Thyroid gland (tissue), 4 donors: Measurements from ENCODE around the gene CELF4. TPM values are rescaled to one million over a fixed set of nuclear protein-coding genes. Genes with fewer than 3 reads are reported as not detected.

Source experiments
- DNase-seq, 2 donors: peaks; one replicate each; pipeline ENCODE4 v3.0.0-alpha.2; 2019
- H3K27ac ChIP-seq, 3 donors: fragments of 200-600 bp; sonication (generic); 1 replicate in 2 of 3; 2 replicates in 1 of 3; pipeline ENCODE4 v1.5.1; 2016 to 2019; ENCODE audit warnings: mild to moderate bottlenecking in 1 of 3, moderate library complexity in 1 of 3
- H3K27me3 ChIP-seq: fragments of 200-600 bp; sonication (generic); one replicate; pipeline ENCODE4 v1.5.1; 2019
- H3K36me3 ChIP-seq, 2 donors: fragments of 200-600 bp; sonication (generic); one replicate each; pipeline ENCODE4 v1.5.1; 2016 to 2019
- H3K4me1 ChIP-seq, 2 donors: fragments of 200-600 bp; sonication (generic); one replicate each; pipeline ENCODE4 v1.5.1; 2017 to 2019
- H3K4me3 ChIP-seq, 3 donors: fragments of 200-600 bp; sonication (generic); replicated peaks in 1 of 3; 1 replicate in 2 of 3; 2 replicates in 1 of 3; pipeline ENCODE4 v1.5.1; 2016; ENCODE audit warnings: mild to moderate bottlenecking in 1 of 3
- H3K9me3 ChIP-seq: fragments of 200-600 bp; sonication (generic); one replicate; pipeline ENCODE4 v1.5.1; 2017
- CTCF ChIP-seq, 6 experiments: fragments of 200-600 bp in 3 of 6; fragments of 450-650 bp in 3 of 6; sonication (generic) in 3 of 6; IDR thresholded peaks; one replicate each; pipeline ENCODE4 v1.5.1; 2016 to 2019; ENCODE audit warnings: antibody characterized with exemption in 6 of 6, mild to moderate bottlenecking in 2 of 6, inconsistent platforms in 1 of 6, moderate library complexity in 1 of 6
- POLR2A ChIP-seq, 2 donors: fragments of 450-650 bp; IDR thresholded peaks; one replicate each; pipeline ENCODE4 v1.6.1; 2017; ENCODE audit warnings: antibody characterized with exemption in 2 of 2, mild to moderate bottlenecking in 2 of 2, moderate library complexity in 1 of 2
- WGBS, 2 donors: methylation state at CpG; one replicate each; pipeline ENCODE4 v1.1.5; 2017; 5-methylcytosine and 5-hydroxymethylcytosine counted together
- intact Hi-C: fragments of 100-400 bp; cut with DNase I; formaldehyde crosslinking; loops from one replicate; pipeline ENCODE4 v1.15.1; 2023
- total RNA-seq, 4 donors: library from RNA; depleted of rRNA; stranded (reverse); fragments of >200 nt; gene quantifications; one replicate each; pipeline ENCODE4 v1.2.3, GENCODE V29; 2016

CELF4 gene
- total RNA-seq, 4 donors from 2014 or later, result 4.3 TPM; not detected in 3

- no peak overlapping the region for H3K27ac ChIP-seq
- TF ChIP-seq CTCF (IDR thresholded peaks at IDR 0.05) (no peak), POLR2A (IDR thresholded peaks at IDR 0.05) (no peak)
- WGBS, 2 donors, result 78 to 80% methylated on average over 4 of the region's 4 CpGs
- H3K9me3 ChIP-seq, result no peaks in the 10 kb centered on the region
- H3K36me3 ChIP-seq, result no peaks in the 10 kb centered on the region
- H3K4me1 ChIP-seq, result no peaks in the 10 kb centered on the region
- no peaks in the 10 kb centered on the region for H3K27me3 ChIP-seq
- intact Hi-C loops, result no loop called here
- no peak overlapping the region for H3K4me3 ChIP-seq
- no peak for DNase-seq
Observed at GRCh38 chr18:37539236-37539635, 26.4 kb downstream of the CELF4 start.

- Histone ChIP-seq H3K4me3 (no peak overlapping the region), H3K27ac (no peak overlapping the region), H3K36me3 (no peaks in the 10 kb centered on the region), H3K4me1 (no peaks in the 10 kb centered on the region), H3K27me3 (no peaks in the 10 kb centered on the region), H3K9me3 (no peaks in the 10 kb centered on the region)
- DNase-seq, result no peak
- TF ChIP-seq CTCF (IDR thresholded peaks at IDR 0.05) (no peak), POLR2A (IDR thresholded peaks at IDR 0.05) (no peak)
- WGBS, 2 donors, result 20 to 21% methylated on average over 17 of the region's 17 CpGs
- intact Hi-C loops, result no loop called here
Observed at GRCh38 chr18:37538526-37539205, 26.9 kb downstream of the CELF4 start.

GRCh38 chr18:37537868-37538525 lies 27.6 kb downstream of the CELF4 start:
- DNase-seq, result peak; percentile 75 to 80
- no peaks in the 10 kb centered on the region for H3K27me3 ChIP-seq
- intact Hi-C loops, result no loop called here
- H3K9me3 ChIP-seq, result no peaks in the 10 kb centered on the region
- no peak overlapping the region for H3K4me3 ChIP-seq
- H3K36me3 ChIP-seq, result no peaks in the 10 kb centered on the region
- H3K27ac ChIP-seq, result no peak overlapping the region
- TF ChIP-seq CTCF (IDR thresholded peaks at IDR 0.05) (peak; percentile 61 to 86 (median 74)), POLR2A (IDR thresholded peaks at IDR 0.05) (no peak)
- 26 to 36% methylated on average over 9 to 14 of the region's 23 CpGs for WGBS, 2 donors
- H3K4me1 ChIP-seq, result no peaks in the 10 kb centered on the region

- TF ChIP-seq POLR2A (IDR thresholded peaks at IDR 0.05) (no peak), CTCF (IDR thresholded peaks at IDR 0.05) (no peak)
- no peaks in the 10 kb centered on the region for H3K9me3 ChIP-seq
- no peaks in the 10 kb centered on the region for H3K36me3 ChIP-seq
- no peak for DNase-seq
- no peaks in the 10 kb centered on the region for H3K4me1 ChIP-seq
- no peak overlapping the region for H3K27ac ChIP-seq
- no peak overlapping the region for H3K4me3 ChIP-seq
- 84% methylated on average over 9 of the region's 9 CpGs for WGBS, 2 donors
- intact Hi-C loops, result no loop called here
- H3K27me3 ChIP-seq, result no peaks in the 10 kb centered on the region
Observed at GRCh38 chr18:37536656-37537055, 28.9 kb downstream of the CELF4 start.

GRCh38 chr18:37535968-37536367 lies 29.6 kb downstream of the CELF4 start:
- H3K4me3 ChIP-seq, result no peak overlapping the region
- no peak overlapping the region for H3K27ac ChIP-seq
- DNase-seq, result no peak
- H3K27me3 ChIP-seq, result no peaks in the 10 kb centered on the region
- H3K9me3 ChIP-seq, result no peaks in the 10 kb centered on the region
- intact Hi-C loops, result loop anchor here (2.0 kb wide), 1 partner anchor 149 kb away; no protein-coding TSS in a partner anchor
- WGBS, 2 donors, result 68 to 73% methylated on average over 4 of the region's 4 CpGs
- no peaks in the 10 kb centered on the region for H3K36me3 ChIP-seq
- no peaks in the 10 kb centered on the region for H3K4me1 ChIP-seq
- TF ChIP-seq CTCF (IDR thresholded peaks at IDR 0.05), result no peak
